IMR-90 (cell line): ENCODE measurements around the gene PSMD11. TPM values are rescaled to one million over a fixed set of nuclear protein-coding genes. Genes with fewer than 3 reads are reported as not detected.

Experiments used
- ATAC-seq: fragments of 200-7000 bp; cut with Tn5 transposase; 2 replicates; pipeline ENCODE4 v1.9.1; 2020; ENCODE audit warnings: low read depth, mild to moderate bottlenecking, moderate library complexity
- BruUV-seq: library from RNA; stranded (reverse); fragments of 400-500 nt; replicated peaks from 2 replicates; lab custom pipeline; 2021; lab: Mats Ljungman, UMichigan
- CTCF ChIA-PET: fragments of 300-600 bp; formaldehyde crosslinking; extraction: SDS; loops from one replicate; lab custom pipeline; 2021; ENCODE audit warnings: antibody characterized with exemption; lab: Yijun Ruan, JAX
- POLR2A ChIA-PET: fragments of 300-600 bp; sonication (Branson Sonifier 250); formaldehyde crosslinking; loops from one replicate; lab custom pipeline; 2022; ENCODE audit warnings: antibody characterized with exemption; ENCODE audit not compliant: unreplicated experiment; lab: Charles Lee
- DNase-seq: peaks from one replicate; pipeline ENCODE4 v3.0.0; 2013
- H2AFZ ChIP-seq: replicated peaks from 2 replicates; pipeline ENCODE3; 2013; ENCODE audit warnings: low read length, mild to moderate bottlenecking; ENCODE audit not compliant: poor library complexity
- H2AK5ac ChIP-seq: 2 replicates; pipeline ENCODE4 v1.6.1; 2013; ENCODE audit warnings: low read depth, low read length, inconsistent platforms
- H2AK9ac ChIP-seq: replicated peaks from 2 replicates; pipeline ENCODE3; 2013; ENCODE audit warnings: mild to moderate bottlenecking, low read depth, low read length, moderate library complexity; ENCODE audit not compliant: poor library complexity
- H2BK120ac ChIP-seq: 2 replicates; pipeline ENCODE4 v1.6.1; 2013; ENCODE audit warnings: low read depth, low read length, inconsistent platforms
- H2BK15ac ChIP-seq: 3 replicates; pipeline ENCODE4 v1.6.1; 2013; ENCODE audit warnings: low read depth, low read length, inconsistent platforms
- H2BK20ac ChIP-seq: 2 replicates; pipeline ENCODE4 v1.6.1; 2013; ENCODE audit warnings: low read depth, mild to moderate bottlenecking, inconsistent platforms, low read length, moderate library complexity
- H2BK5ac ChIP-seq: 2 replicates; pipeline ENCODE4 v1.6.1; 2013; ENCODE audit warnings: mild to moderate bottlenecking, low read depth, low read length, inconsistent platforms; ENCODE audit not compliant: poor library complexity, severe bottlenecking
- H3K14ac ChIP-seq: replicated peaks from 2 replicates; pipeline ENCODE4 v1.6.1; 2013; ENCODE audit warnings: low read depth, low read length, inconsistent platforms
- H3K18ac ChIP-seq: 2 replicates; pipeline ENCODE4 v1.6.1; 2013; ENCODE audit warnings: low read depth, low read length, control low read depth
- H3K23ac ChIP-seq: 2 replicates; pipeline ENCODE4 v1.6.1; 2013; ENCODE audit warnings: low read depth, low read length, inconsistent platforms
- H3K27ac ChIP-seq: 2 replicates; pipeline ENCODE4 v1.5.1; 2013; ENCODE audit warnings: mild to moderate bottlenecking, control low read depth, low read length; ENCODE audit not compliant: insufficient read depth
- H3K27me3 ChIP-seq: 2 replicates; pipeline ENCODE4 v1.6.1; 2013; ENCODE audit warnings: low read length; ENCODE audit not compliant: control insufficient read depth, insufficient read depth
- H3K36me3 ChIP-seq: 2 replicates; pipeline ENCODE4 v1.6.1; 2013; ENCODE audit warnings: low read length, mixed read lengths; ENCODE audit not compliant: control insufficient read depth, insufficient read depth
- H3K4ac ChIP-seq: 2 replicates; pipeline ENCODE4 v1.6.1; 2013; ENCODE audit warnings: low read depth, low read length, inconsistent platforms
- H3K4me1 ChIP-seq: 2 replicates; pipeline ENCODE4 v1.6.1; 2013; ENCODE audit warnings: low read length, mixed read lengths; ENCODE audit not compliant: control insufficient read depth, insufficient read depth
- H3K4me2 ChIP-seq: 2 replicates; pipeline ENCODE4 v1.6.1; 2013; ENCODE audit warnings: low read depth, mild to moderate bottlenecking, control low read depth, low read length, moderate library complexity
- H3K4me3 ChIP-seq: 2 replicates; pipeline ENCODE4 v1.5.1; 2013; ENCODE audit warnings: low read depth, mild to moderate bottlenecking, control low read depth, low read length, moderate library complexity; ENCODE audit not compliant: insufficient read depth
- H3K56ac ChIP-seq: 2 replicates; pipeline ENCODE4 v1.6.1; 2013; ENCODE audit warnings: low read length, inconsistent platforms; ENCODE audit not compliant: insufficient read depth; ENCODE audit errors: extremely low read depth
- H3K79me1 ChIP-seq, 2 experiments: 2 replicates each; pipeline ENCODE4 v1.6.1; 2013; ENCODE audit warnings: low read length in 2 of 2, inconsistent platforms in 1 of 2, low read depth in 1 of 2
- H3K9ac ChIP-seq: 2 replicates; pipeline ENCODE4 v1.6.1; 2013; ENCODE audit warnings: low read depth, low read length, control low read depth
- H3K9me1 ChIP-seq: 2 replicates; pipeline ENCODE4 v1.6.1; 2013; ENCODE audit warnings: low read length, inconsistent platforms; ENCODE audit not compliant: insufficient read depth
- H3K9me3 ChIP-seq: 2 replicates; pipeline ENCODE4 v1.6.1; 2013; ENCODE audit warnings: low read length; ENCODE audit not compliant: control insufficient read depth, insufficient read depth
- H4K20me1 ChIP-seq: 2 replicates; pipeline ENCODE4 v1.6.1; 2013; ENCODE audit warnings: low read length, inconsistent platforms; ENCODE audit not compliant: insufficient read depth
- H4K5ac ChIP-seq: 2 replicates; pipeline ENCODE4 v1.6.1; 2013; ENCODE audit warnings: mild to moderate bottlenecking, low read depth, low read length, control low read depth
- H4K8ac ChIP-seq, 2 experiments: 2 replicates each; pipeline ENCODE4 v1.6.1; 2013; ENCODE audit warnings: low read depth in 2 of 2, low read length in 2 of 2, control low read depth in 1 of 2, inconsistent platforms in 1 of 2
- H4K91ac ChIP-seq: 2 replicates; pipeline ENCODE4 v1.6.1; 2013; ENCODE audit warnings: low read depth, low read length, inconsistent platforms; ENCODE audit not compliant: insufficient read depth
- BHLHE40 ChIP-seq: fragments of 150-350 bp; IDR thresholded peaks from 2 replicates; pipeline ENCODE4 v1.6.1; 2016; ENCODE audit warnings: mild to moderate bottlenecking, low read depth, low read length
- CEBPB ChIP-seq: IDR thresholded peaks from 2 replicates; pipeline ENCODE4 v1.6.1; 2012; ENCODE audit warnings: low read depth, low read length, improper control_type of control experiment
- FOS ChIP-seq: fragments of 150-350 bp; IDR thresholded peaks from 2 replicates; pipeline ENCODE4 v1.6.1; 2016; ENCODE audit warnings: low read depth, low read length
- MAFK ChIP-seq: IDR thresholded peaks from 2 replicates; pipeline ENCODE4 v1.6.1; 2012; ENCODE audit warnings: low read depth, low read length, improper control_type of control experiment
- MXI1 ChIP-seq: IDR thresholded peaks from 2 replicates; pipeline ENCODE4 v1.6.1; 2012; ENCODE audit warnings: low read depth, mild to moderate bottlenecking, low read length, moderate library complexity, borderline replicate concordance
- NFE2L2 ChIP-seq: fragments of 150-350 bp; IDR thresholded peaks from 2 replicates; pipeline ENCODE4 v1.6.1; 2016; ENCODE audit warnings: low read depth, mild to moderate bottlenecking, low read length
- RAD21 ChIP-seq: IDR thresholded peaks from 2 replicates; pipeline ENCODE4 v1.6.1; 2012; ENCODE audit warnings: low read length, improper control_type of control experiment
- RFX5 ChIP-seq: IDR thresholded peaks from 2 replicates; pipeline ENCODE4 v1.8.0; 2012; ENCODE audit warnings: low read depth, mild to moderate bottlenecking, low read length, moderate library complexity
- WGBS, 2 experiments: methylation state at CpG; one replicate each; pipeline versions ENCODE4 v1.1.5 to v1.1.7; 2013; ENCODE audit warnings: missing lambda C conversion rate in 2 of 2; ENCODE audit not compliant: insufficient read length in 1 of 2; ENCODE audit errors: extremely low coverage in 2 of 2; 5-methylcytosine and 5-hydroxymethylcytosine counted together
- dilution Hi-C: fragments of 300-500 bp; cut with HindIII; formaldehyde crosslinking; loops from one replicate; pipeline ENCODE4 v1.14.3; 2018; ENCODE audit warnings: low sequenced_read_pairs; ENCODE audit not compliant: unreplicated experiment
- in situ Hi-C: fragments of 300-500 bp; cut with MboI; formaldehyde crosslinking; loops from 3 replicates; pipeline ENCODE4 v1.14.3; 2019; ENCODE audit warnings: low sequenced_read_pairs, inconsistent platforms, mixed read lengths
- intact Hi-C: fragments of 100-400 bp; cut with micrococcal nuclease; formaldehyde crosslinking; loops from 2 replicates; pipeline ENCODE4 v1.10.0; 2022
- polyA plus RNA-seq, 3 experiments: library from polyadenylated mRNA; depleted of rRNA; stranded (reverse); fragments of >200 nt; gene quantifications; 2 replicates each; pipeline ENCODE4 v1.2.3, GENCODE V29; 2012; ENCODE audit warnings: low replicate concordance in 1 of 3
- total RNA-seq: library from RNA; depleted of rRNA; stranded (reverse); fragments of >200 nt; gene quantifications from 2 replicates; pipeline ENCODE4 v1.2.3, GENCODE V29; 2012
- TF ChIP-seq, protein P1 (sequence below): fragments of 150-350 bp; IDR thresholded peaks from 2 replicates; pipeline ENCODE4 v1.6.1; 2017; ENCODE audit warnings: mild to moderate bottlenecking, antibody characterized with exemption, low read length, low read depth

Gene PSMD11
- total and polyA plus RNA-seq, 2 of the 4 experiments (the other 2 are of a cell fraction): 64.7 to 85.9 TPM

DNA sequence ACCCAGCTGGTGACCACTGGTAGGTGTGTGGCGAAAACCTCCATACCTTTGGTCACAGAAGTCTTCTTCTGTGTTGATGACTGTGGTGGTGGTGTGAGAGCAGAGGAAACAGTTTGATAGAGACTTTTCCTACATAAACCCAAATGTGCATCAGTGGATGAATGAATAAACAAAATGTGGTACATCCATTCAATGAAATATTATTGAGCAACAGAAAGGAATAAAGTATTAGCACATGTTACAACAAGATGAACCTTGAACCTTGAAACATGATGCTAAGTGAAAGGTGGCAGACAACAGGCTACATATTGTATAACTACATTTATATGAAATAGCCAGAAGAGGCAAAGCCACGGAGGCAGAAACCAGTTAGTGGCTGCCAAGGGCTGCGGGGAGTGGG, 57.7 kb downstream of the PSMD11 start:
- no CpG with 5 or more reads among the region's 3 CpGs for WGBS, 2 experiments
- TF ChIP-seq RFX5: no peak
- no peak for TF ChIP-seq CEBPB
- TF ChIP-seq FOS: no peak
- no peak for TF ChIP-seq MXI1
- TF ChIP-seq RAD21: no peak
- TF ChIP-seq NFE2L2: no peak
- TF ChIP-seq, protein P1, sequence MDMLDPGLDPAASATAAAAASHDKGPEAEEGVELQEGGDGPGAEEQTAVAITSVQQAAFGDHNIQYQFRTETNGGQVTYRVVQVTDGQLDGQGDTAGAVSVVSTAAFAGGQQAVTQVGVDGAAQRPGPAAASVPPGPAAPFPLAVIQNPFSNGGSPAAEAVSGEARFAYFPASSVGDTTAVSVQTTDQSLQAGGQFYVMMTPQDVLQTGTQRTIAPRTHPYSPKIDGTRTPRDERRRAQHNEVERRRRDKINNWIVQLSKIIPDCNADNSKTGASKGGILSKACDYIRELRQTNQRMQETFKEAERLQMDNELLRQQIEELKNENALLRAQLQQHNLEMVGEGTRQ: no peak
- TF ChIP-seq BHLHE40: no peak
- TF ChIP-seq MAFK: no peak

More for the DNA sequence above, 57.7 kb downstream of the PSMD11 start:
- H2BK120ac ChIP-seq: no peak overlapping the region
- no peak overlapping the region for H2BK5ac ChIP-seq
- ATAC-seq (no peak), DNase-seq (no peak)
- no peak overlapping the region for H2AK5ac ChIP-seq
- no peak overlapping the region for H3K9ac ChIP-seq
- no peaks in the 10 kb centered on the region for H3K36me3 ChIP-seq
- H3K27me3 ChIP-seq: peaks cover 6% of the 10 kb centered on the region; the same call in 1 of the 2 replicates
- H4K91ac ChIP-seq: no peak overlapping the region
- ChIA-PET CTCF (no interaction called here), POLR2A (no interaction called here)
- no peak overlapping the region for H4K8ac ChIP-seq
- dilution Hi-C loops: no loop called here
- BruUV-seq: no TSS peak
- H3K23ac ChIP-seq: no peak overlapping the region
- no peak overlapping the region for H3K4me3 ChIP-seq
- peaks cover 16% of the 10 kb centered on the region for H3K4me1 ChIP-seq
- in situ Hi-C loops: no loop called here
- H2BK15ac ChIP-seq: no peak overlapping the region
- no peak overlapping the region for H2BK20ac ChIP-seq
- H3K4ac ChIP-seq: no peak overlapping the region
- intact Hi-C loops: no loop called here
- H3K9me3 ChIP-seq: no peaks in the 10 kb centered on the region
- no peak overlapping the region for H3K56ac ChIP-seq
- no peak overlapping the region for H3K18ac ChIP-seq
- no peak overlapping the region for H2AK9ac ChIP-seq
- no peaks in the 10 kb centered on the region for H4K20me1 ChIP-seq
- no peak overlapping the region for H2AFZ ChIP-seq
- no peak overlapping the region for H3K14ac ChIP-seq
- H3K4me2 ChIP-seq: no peak overlapping the region
- H4K5ac ChIP-seq: no peak overlapping the region
- no peak overlapping the region for H3K27ac ChIP-seq
- H3K9me1 ChIP-seq: peaks cover 7% of the 10 kb centered on the region; the same call in 1 of the 2 replicates
- no peaks in the 10 kb centered on the region for H3K79me1 ChIP-seq
